Transverse colon (tissue), 4 donors: ENCODE data around the gene HCST.

ENCODE experiments used
- EP300 ChIP-seq: sonication (generic); formaldehyde crosslinking; IDR thresholded peaks from one replicate; pipeline ENCODE4 v1.6.1; 2017; ENCODE audit warnings: antibody characterized with exemption, low read depth
- POLR2A ChIP-seq: fragments of 450-650 bp; IDR thresholded peaks from one replicate; pipeline ENCODE4 v1.6.1; 2016; ENCODE audit warnings: antibody characterized with exemption, mild to moderate bottlenecking, moderate library complexity
- POLR2AphosphoS5 ChIP-seq, 3 donors: sonication (generic); formaldehyde crosslinking; IDR thresholded peaks; one replicate each; pipeline ENCODE4 v1.6.1; 2016; ENCODE audit warnings: antibody characterized with exemption in 3 of 3
- TF ChIP-seq, protein P1 (sequence below), 5 experiments: fragments of 200-600 bp in 3 of 5; fragments of 450-650 bp in 2 of 5; sonication (generic) in 3 of 5; IDR thresholded peaks; 1 replicate in 2 of 5; 2 replicates in 3 of 5; pipeline ENCODE4 v1.5.1; 2016 to 2017; ENCODE audit warnings: antibody characterized with exemption in 5 of 5, inconsistent platforms in 3 of 5, mild to moderate bottlenecking in 2 of 5, moderate library complexity in 1 of 5

GRCh38 chr19:35936738-35937268, 34.5 kb downstream of the HCST start:
- TF ChIP-seq, protein P1, sequence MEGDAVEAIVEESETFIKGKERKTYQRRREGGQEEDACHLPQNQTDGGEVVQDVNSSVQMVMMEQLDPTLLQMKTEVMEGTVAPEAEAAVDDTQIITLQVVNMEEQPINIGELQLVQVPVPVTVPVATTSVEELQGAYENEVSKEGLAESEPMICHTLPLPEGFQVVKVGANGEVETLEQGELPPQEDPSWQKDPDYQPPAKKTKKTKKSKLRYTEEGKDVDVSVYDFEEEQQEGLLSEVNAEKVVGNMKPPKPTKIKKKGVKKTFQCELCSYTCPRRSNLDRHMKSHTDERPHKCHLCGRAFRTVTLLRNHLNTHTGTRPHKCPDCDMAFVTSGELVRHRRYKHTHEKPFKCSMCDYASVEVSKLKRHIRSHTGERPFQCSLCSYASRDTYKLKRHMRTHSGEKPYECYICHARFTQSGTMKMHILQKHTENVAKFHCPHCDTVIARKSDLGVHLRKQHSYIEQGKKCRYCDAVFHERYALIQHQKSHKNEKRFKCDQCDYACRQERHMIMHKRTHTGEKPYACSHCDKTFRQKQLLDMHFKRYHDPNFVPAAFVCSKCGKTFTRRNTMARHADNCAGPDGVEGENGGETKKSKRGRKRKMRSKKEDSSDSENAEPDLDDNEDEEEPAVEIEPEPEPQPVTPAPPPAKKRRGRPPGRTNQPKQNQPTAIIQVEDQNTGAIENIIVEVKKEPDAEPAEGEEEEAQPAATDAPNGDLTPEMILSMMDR (IDR thresholded peaks at IDR 0.05), result no peak
- no peak for TF ChIP-seq POLR2AphosphoS5 (IDR thresholded peaks at IDR 0.05)
- no peak for TF ChIP-seq POLR2A
- no peak for TF ChIP-seq EP300
